Stimulated activated CD4-positive, alpha-beta T cell treated with anti-CD3 and anti-CD28 coated beads, Interleukin-1b, Interleukin-23, amount 100 ng/mL, for 1 hour (primary cell): ENCODE data around the gene MTCL3.

Source experiments
- DNase-seq, 2 donors: peaks; one replicate each; pipeline ENCODE4 v3.0.0-alpha.2; 2020; ENCODE audit warnings: low read depth in 2 of 2

Gene MTCL3

GRCh38 chr6:127468936-127469335 is 50.2 kb downstream of the MTCL3 start:
- DNase-seq: no peak

- DNase-seq: no peak
Measured at GRCh38 chr6:127466416-127466815, 52.7 kb downstream of the MTCL3 start.

- peak; percentile 13 to 52 for DNase-seq
Measured at GRCh38 chr6:127464881-127465459, 54.2 kb downstream of the MTCL3 start.

- DNase-seq: no peak
Measured at GRCh38 chr6:127464161-127464880, 54.8 kb downstream of the MTCL3 start.

- DNase-seq: no peak
Measured at GRCh38 chr6:127463056-127463455, 56.1 kb downstream of the MTCL3 start.

GRCh38 chr6:127462376-127462775 is 56.8 kb downstream of the MTCL3 start:
- no peak for DNase-seq

- DNase-seq: no peak
Measured at GRCh38 chr6:127460465-127460864, 58.7 kb downstream of the MTCL3 start.

- no peak for DNase-seq
Measured at GRCh38 chr6:127459231-127459641, 59.9 kb downstream of the MTCL3 start, which contains the start of gene KIAA0408. Gene KIAA0408 (minus strand): TSS chr6:127459389. CDS start chr6:127453981, 5,408 bp downstream.

GRCh38 chr6:127458817-127459216 is 60.3 kb downstream of the MTCL3 start:
- DNase-seq: no peak

GRCh38 chr6:127458222-127458621 is 60.9 kb downstream of the MTCL3 start:
- DNase-seq: no peak

- DNase-seq: no peak
Measured at GRCh38 chr6:127457456-127458064, 61.6 kb downstream of the MTCL3 start.

- no peak for DNase-seq
Measured at GRCh38 chr6:127456465-127456864, 62.7 kb downstream of the MTCL3 start.

GRCh38 chr6:127453845-127454619 is 65.1 kb downstream of the MTCL3 start:
- no peak for DNase-seq

GRCh38 chr6:127452803-127453202 is 66.3 kb downstream of the MTCL3 start:
- no peak for DNase-seq

- DNase-seq: no peak
Measured at GRCh38 chr6:127451388-127451787, 67.7 kb downstream of the MTCL3 start.

- no peak for DNase-seq
Measured at GRCh38 chr6:127447780-127448179, 71.4 kb downstream of the MTCL3 start.

GRCh38 chr6:127446356-127446755 is 72.8 kb downstream of the MTCL3 start:
- no peak for DNase-seq

- DNase-seq: no peak
Measured at GRCh38 chr6:127441881-127442280, 77.3 kb downstream of the MTCL3 start.

- DNase-seq: no peak
Measured at GRCh38 chr6:127439718-127440117, 79.4 kb downstream of the MTCL3 start.

GRCh38 chr6:127436578-127437110 is 82.5 kb downstream of the MTCL3 start:
- DNase-seq: no peak

GRCh38 chr6:127435626-127436220 is 83.4 kb downstream of the MTCL3 start:
- DNase-seq: no peak

GRCh38 chr6:127434651-127435050 is 84.5 kb downstream of the MTCL3 start:
- no peak for DNase-seq
